MM.1S (cell line): ENCODE measurements around the gene CHSY3.

Experiments used
- CTCF ChIP-seq: fragments of 300-600 bp; sonication (generic); IDR thresholded peaks from 2 replicates; pipeline ENCODE4 v1.5.1; 2016; ENCODE audit warnings: antibody characterized with exemption, low read length, mixed read lengths
- EZH2 ChIP-seq: fragments of 300-600 bp; sonication (generic); optimal IDR thresholded peaks from 2 replicates; pipeline ENCODE3; 2017; ENCODE audit warnings: low read depth, mild to moderate bottlenecking, antibody characterized with exemption, low read length, mixed read lengths

GRCh38 chr5:129902816-129903215 lies 1.4 kb upstream of the CHSY3 start:
- TF ChIP-seq CTCF (no peak), EZH2 (no peak)
